ENCODE measurements around the gene GOLGA6C.
"Not testable (repeated sequence)": the region's sequence is repeated elsewhere in the genome, so short reads cannot be mapped to it uniquely, and the experiment has no call there.

Gene GOLGA6C, protein sequence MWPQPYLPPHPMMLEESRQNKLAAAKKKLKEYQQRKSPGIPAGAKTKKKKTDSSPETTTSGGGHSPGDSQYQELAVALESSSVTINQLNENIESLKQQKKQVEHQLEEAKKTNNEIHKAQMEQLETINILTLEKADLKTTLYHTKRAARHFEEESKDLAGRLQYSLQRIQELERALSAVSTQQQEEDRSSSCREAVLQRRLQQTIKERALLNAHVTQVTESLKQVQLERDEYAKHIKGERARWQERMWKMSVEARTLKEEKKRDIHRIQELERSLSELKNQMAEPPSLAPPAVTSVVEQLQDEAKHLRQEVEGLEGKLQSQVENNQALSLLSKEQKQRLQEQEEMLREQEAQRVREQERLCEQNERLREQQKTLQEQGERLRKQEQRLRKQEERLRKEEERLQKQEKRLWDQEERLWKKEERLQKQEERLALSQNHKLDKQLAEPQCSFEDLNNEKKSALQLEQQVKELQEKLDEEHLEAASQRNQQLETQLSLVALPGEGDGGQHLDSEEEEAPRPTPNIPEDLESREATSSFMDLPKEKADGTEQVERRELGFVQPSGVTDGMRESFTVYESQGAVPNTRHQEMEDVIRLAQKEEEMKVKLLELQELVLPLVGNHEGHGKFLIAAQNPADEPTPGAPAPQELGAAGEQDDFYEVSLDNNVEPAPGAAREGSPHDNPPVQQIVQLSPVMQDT

GRCh38 chr15:75258034-75258433 lies at the start of gene GOLGA6C:
Gene GOLGA6C, plus strand, starts transcription at chr15:75258334. Its CDS starts 265 bp downstream, at chr15:75258599.
- FAIRE-seq, result not testable (repeated sequence)

- FAIRE-seq, result no peak
Observed at GRCh38 chr15:75208501-75209288, 49.4 kb upstream of the GOLGA6C start.

- FAIRE-seq, result no peak
Observed at GRCh38 chr15:75209289-75209676, 48.9 kb upstream of the GOLGA6C start.

- no peak for FAIRE-seq
Observed at GRCh38 chr15:75210811-75211230, 47.3 kb upstream of the GOLGA6C start.

- FAIRE-seq, result no peak
Observed at GRCh38 chr15:75211436-75212199, 46.5 kb upstream of the GOLGA6C start.

DNA sequence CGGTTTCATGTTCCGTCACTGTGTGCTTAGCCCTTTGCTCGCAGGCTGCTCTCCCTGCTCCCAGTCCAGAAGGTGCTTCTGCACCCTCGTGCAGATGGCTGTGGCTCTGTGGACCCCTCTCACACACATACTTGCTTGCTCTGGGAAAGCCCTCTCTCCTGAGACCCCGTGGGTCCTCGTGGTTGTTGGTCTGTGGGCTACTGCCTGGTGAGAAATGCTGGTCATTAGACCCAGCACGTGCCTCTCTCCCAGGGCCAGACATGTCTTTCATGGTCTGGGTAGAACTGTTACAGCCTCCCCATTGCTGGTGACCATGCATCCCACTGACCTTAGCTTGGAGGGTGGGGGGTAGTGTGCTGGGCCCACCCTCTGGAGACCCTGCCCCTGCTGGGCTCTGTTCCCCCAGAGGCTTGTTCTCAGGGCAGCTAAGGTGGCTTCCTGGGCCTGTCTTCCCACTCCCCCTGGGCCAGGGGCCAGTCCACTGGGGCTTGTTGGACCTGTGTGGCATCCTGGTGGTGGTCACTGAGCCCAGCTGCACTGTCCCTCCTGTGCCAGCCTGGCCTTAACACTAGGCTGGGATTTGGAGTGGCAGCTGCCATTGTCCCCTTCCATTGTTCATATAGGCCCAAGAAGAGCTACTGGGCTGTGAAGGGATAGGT lies 45.8 kb upstream of the GOLGA6C start:
- no peak for FAIRE-seq

DNA sequence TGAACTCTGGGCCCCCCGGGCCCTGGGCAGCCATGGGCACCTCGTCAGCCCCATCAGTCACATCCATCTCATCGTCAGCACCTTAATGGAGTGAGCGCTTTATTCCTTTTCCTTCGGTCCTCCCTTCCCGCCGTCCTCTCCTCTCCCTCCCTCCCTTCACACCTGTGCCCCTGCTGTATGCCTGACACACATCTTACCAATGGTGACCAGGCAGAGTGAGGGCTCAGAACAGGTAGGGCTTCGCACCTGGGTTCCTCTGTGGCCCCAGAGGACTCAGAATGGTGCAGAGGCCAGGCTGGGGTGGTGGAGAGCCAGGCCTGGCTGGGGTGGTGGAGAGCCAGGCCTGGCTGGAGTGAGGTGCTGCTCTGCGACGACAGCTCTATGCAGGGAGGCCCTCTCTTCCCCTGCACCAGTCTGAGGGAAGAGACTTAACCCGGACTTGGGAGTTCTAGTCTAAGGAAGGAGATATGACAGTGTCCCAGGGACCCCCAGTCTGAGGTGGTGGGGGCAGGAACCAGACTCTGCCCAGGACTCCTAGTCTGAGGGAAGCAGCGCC lies 44.8 kb upstream of the GOLGA6C start:
- FAIRE-seq, result no peak

DNA sequence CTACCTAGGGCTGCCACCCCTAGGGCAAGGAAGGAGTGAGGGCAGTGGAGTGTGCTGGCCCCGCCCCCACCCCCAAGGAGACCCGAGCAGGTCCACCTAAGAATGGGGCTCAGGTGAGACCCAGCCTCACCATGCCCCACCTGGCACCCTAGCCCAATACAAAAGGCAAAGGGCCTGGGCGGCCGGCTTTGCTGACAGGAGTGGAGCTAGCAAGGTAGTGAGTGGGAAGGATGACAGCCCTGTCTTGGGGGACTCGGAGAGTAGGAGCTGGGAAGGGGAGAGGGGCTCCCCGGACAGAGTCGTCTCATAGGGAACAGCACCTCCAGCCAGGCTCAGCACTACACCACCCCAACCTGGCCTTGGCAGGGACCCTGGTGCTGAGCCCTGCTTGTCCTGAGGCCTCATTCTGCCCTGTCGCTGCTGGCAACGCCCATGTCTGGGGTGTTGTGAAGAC lies 44.3 kb upstream of the GOLGA6C start:
- FAIRE-seq, result no peak

- FAIRE-seq, result no peak
Observed at GRCh38 chr15:75214293-75215096, 43.6 kb upstream of the GOLGA6C start.

GRCh38 chr15:75215107-75216004 lies 42.8 kb upstream of the GOLGA6C start:
- FAIRE-seq, result no peak

GRCh38 chr15:75217012-75217411 lies 41.1 kb upstream of the GOLGA6C start:
- FAIRE-seq, result no peak

DNA sequence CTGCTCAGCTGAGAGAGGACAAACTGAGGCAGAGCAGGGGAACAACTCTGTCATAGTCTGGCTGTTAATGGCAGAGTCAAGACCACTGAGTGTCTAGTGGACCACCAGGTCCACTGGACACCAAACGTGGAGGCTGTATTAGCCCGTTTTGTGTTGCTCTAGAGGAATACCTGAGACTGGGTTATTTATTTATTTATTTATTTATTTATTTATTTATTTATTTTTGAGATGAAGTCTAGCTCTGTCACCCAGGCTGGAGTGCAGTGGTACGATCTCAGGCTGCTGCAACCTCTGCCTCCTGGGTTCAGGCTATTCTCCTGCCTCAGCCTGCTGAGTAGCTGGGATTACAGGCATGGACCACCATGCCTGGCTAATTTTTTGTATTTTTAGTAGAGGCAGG lies 40.6 kb upstream of the GOLGA6C start:
- FAIRE-seq, result not testable (repeated sequence)

GRCh38 chr15:75219507-75219929 lies 38.6 kb upstream of the GOLGA6C start:
- not testable (repeated sequence) for FAIRE-seq

GRCh38 chr15:75223688-75224087 lies 34.4 kb upstream of the GOLGA6C start:
- FAIRE-seq, result no peak

DNA sequence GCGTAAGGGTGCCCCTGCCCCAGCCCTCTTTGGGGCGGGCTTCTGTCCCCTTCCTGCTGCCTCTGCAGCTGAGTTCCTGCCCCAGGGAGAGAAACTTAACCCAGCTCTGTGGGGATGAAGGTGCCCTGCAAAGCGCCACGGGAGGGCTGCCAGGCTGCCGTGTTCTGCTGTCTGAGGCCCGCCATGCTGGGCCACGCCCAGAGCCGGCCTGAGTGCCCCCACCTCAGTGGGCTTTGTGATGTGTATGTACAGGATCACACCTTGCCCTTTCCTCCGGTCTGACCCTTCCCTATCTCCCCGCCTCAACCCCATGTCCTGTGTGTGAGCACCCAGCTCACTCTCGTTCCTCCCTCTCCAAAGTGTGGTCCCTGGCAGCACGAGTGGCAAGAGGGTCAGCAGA lies 33.9 kb upstream of the GOLGA6C start:
- no peak for FAIRE-seq

GRCh38 chr15:75225102-75225836 lies 32.9 kb upstream of the GOLGA6C start:
- not testable (repeated sequence) for FAIRE-seq

- FAIRE-seq, result no peak
Observed at GRCh38 chr15:75225951-75226732, 32.0 kb upstream of the GOLGA6C start.

DNA sequence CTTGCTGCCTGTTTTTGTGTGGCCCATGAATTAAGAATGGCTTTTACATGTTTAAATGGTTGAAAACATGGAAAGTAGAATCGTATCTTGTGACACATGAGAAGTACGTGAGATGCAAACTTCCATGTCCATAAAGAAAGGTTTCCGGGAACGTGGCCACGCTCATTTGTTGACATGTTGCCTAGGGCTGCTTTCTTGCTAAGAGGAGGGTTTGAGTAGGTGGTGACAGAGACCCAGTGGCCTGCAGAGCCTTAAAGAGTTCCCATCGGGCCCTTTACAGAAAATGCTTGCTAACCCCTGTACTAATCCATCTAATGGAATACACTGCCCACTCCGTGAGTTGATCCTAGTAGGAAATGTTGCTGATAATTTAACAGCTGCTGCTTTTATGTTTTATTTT lies 31.0 kb upstream of the GOLGA6C start:
- FAIRE-seq, result not testable (repeated sequence)
